Measurements from ENCODE around the gene LRRC73. TPM values are rescaled to one million over a fixed set of nuclear protein-coding genes. Genes with fewer than 3 reads are reported as not detected.

LRRC73 gene
- total and polyA plus RNA-seq, 8 donors, result 0.30 to 1.0 (median 0.31) TPM; not detected in 3

DNA sequence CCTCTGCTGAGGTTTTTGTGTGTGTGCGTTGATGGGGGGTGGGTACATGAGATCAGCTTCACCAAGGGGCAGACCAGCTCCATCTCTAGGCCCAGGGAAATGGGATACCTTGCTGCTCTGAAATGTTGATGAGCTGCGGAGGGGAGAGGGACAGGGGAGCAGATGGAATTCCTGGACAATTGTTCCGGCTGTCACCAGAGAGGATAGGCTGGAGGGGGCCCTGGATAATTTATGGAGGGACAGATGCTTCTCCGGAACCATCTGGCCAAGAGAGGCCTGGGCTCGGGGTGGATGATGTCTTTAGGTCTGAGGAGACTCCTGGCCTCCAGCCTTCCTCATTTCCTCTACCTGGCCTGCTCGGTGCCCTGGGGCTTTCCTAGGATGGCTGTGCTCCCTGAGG is 34.6 kb downstream of the LRRC73 start:
- intact Hi-C loops (cut with DNase I; ENCODE audit: low total_unique reads), result no loop called here
- Histone ChIP-seq H3K36me3 (peaks cover 0 to 4% (median 0%) of the 10 kb centered on the region in 4 donors), H3K9me3 (no peaks in the 10 kb centered on the region), H3K27me3 (no peaks in the 10 kb centered on the region), H3K4me3 (no peak overlapping the region), H3K27ac (no peak overlapping the region), H3K4me1 (peaks cover 24 to 43% (median 38%) of the 10 kb centered on the region in 4 donors)
- 85 to 94% (median 89%) methylated on average over 6 of the region's 6 CpGs for WGBS, 5 donors
- TF ChIP-seq EP300 (IDR thresholded peaks at IDR 0.05) (no peak), POLR2A (IDR thresholded peaks at IDR 0.05) (no peak), POLR2AphosphoS5 (IDR thresholded peaks at IDR 0.05) (no peak)
- TF ChIP-seq, protein P1, sequence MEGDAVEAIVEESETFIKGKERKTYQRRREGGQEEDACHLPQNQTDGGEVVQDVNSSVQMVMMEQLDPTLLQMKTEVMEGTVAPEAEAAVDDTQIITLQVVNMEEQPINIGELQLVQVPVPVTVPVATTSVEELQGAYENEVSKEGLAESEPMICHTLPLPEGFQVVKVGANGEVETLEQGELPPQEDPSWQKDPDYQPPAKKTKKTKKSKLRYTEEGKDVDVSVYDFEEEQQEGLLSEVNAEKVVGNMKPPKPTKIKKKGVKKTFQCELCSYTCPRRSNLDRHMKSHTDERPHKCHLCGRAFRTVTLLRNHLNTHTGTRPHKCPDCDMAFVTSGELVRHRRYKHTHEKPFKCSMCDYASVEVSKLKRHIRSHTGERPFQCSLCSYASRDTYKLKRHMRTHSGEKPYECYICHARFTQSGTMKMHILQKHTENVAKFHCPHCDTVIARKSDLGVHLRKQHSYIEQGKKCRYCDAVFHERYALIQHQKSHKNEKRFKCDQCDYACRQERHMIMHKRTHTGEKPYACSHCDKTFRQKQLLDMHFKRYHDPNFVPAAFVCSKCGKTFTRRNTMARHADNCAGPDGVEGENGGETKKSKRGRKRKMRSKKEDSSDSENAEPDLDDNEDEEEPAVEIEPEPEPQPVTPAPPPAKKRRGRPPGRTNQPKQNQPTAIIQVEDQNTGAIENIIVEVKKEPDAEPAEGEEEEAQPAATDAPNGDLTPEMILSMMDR (IDR thresholded peaks at IDR 0.05), result no peak
- no peak for DNase-seq

GRCh38 chr6:43472515-43472914 is 37.6 kb downstream of the LRRC73 start:
- WGBS, 5 donors, result 91 to 99% (median 98%) methylated on average over 4 of the region's 4 CpGs
- DNase-seq, result no peak
- Histone ChIP-seq H3K9me3 (no peaks in the 10 kb centered on the region), H3K27ac (no peak overlapping the region), H3K27me3 (peaks cover 0 to 17% (median 0%) of the 10 kb centered on the region in 3 donors), H3K4me1 (peaks cover 5 to 33% (median 25%) of the 10 kb centered on the region in 4 donors), H3K36me3 (no peaks in the 10 kb centered on the region), H3K4me3 (no peak overlapping the region)
- TF ChIP-seq EP300 (IDR thresholded peaks at IDR 0.05) (no peak), POLR2A (IDR thresholded peaks at IDR 0.05) (no peak), POLR2AphosphoS5 (IDR thresholded peaks at IDR 0.05) (no peak)
- TF ChIP-seq, protein P1 (IDR thresholded peaks at IDR 0.05), result no peak
- intact Hi-C loops (cut with DNase I; ENCODE audit: low total_unique reads), result no loop called here

DNA sequence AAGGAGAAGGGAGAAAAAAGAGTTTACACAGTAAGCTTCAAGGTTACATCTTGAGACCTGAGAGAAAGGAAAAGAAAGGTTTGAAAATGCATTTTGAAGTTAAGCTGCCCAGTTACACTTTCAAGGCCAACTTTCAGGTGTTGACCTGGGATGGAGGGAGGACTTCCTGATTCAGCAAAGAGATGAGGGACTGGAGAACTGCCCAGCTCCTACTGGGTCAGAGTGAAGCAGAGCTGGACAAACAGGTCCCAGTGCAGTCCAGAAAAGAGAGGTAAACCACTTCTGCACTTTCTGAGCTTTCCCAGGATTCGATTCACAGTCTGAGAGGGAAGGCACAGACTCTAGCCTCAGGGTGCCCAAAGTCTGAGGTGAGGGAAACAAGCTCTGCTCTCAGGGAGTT is 38.7 kb downstream of the LRRC73 start:
- H3K4me1 ChIP-seq, result peaks cover 5 to 27% (median 17%) of the 10 kb centered on the region in 4 donors
- H3K27me3 ChIP-seq, result peaks cover 0 to 17% (median 0%) of the 10 kb centered on the region in 3 donors
- intact Hi-C loops (cut with DNase I; ENCODE audit: low total_unique reads), result no loop called here
- no peak overlapping the region for H3K4me3 ChIP-seq
- no peak for TF ChIP-seq POLR2A (IDR thresholded peaks at IDR 0.05)
- no peak for TF ChIP-seq EP300 (IDR thresholded peaks at IDR 0.05)
- peak in 1 of 3 donors; percentile 8 for TF ChIP-seq POLR2AphosphoS5 (IDR thresholded peaks at IDR 0.05)
- TF ChIP-seq, protein P1 (IDR thresholded peaks at IDR 0.05), result no peak
- peak overlapping the region in 2 of 5 donors; percentile 19 to 38 for H3K27ac ChIP-seq
- DNase-seq, result peak; percentile 35 to 80
- 19 to 50% (median 36%) methylated on average over 1 of the region's 1 CpG for WGBS, 5 donors
- no peaks in the 10 kb centered on the region for H3K9me3 ChIP-seq
- no peaks in the 10 kb centered on the region for H3K36me3 ChIP-seq

- 60 to 77% (median 72%) methylated on average over 7 of the region's 7 CpGs for WGBS, 5 donors
These were observed 40.2 kb downstream of the LRRC73 start for GRCh38 chr6:43469947-43470346.

More at GRCh38 chr6:43469947-43470346, 40.2 kb downstream of the LRRC73 start:
- Histone ChIP-seq H3K4me1 (peaks cover 5 to 27% (median 17%) of the 10 kb centered on the region in 4 donors), H3K36me3 (no peaks in the 10 kb centered on the region), H3K27ac (no peak overlapping the region), H3K4me3 (no peak overlapping the region), H3K27me3 (peaks cover 0 to 26% (median 0%) of the 10 kb centered on the region in 3 donors), H3K9me3 (no peaks in the 10 kb centered on the region)
- TF ChIP-seq POLR2AphosphoS5 (IDR thresholded peaks at IDR 0.05), result no peak
- TF ChIP-seq POLR2A (IDR thresholded peaks at IDR 0.05), result no peak
- TF ChIP-seq, protein P1 (IDR thresholded peaks at IDR 0.05), result no peak
- TF ChIP-seq EP300 (IDR thresholded peaks at IDR 0.05), result no peak
- DNase-seq, result no peak
- intact Hi-C loops (cut with DNase I; ENCODE audit: low total_unique reads), result no loop called here
